Measurements from ENCODE around the gene CLEC1B.

The CLEC1B gene

DNA sequence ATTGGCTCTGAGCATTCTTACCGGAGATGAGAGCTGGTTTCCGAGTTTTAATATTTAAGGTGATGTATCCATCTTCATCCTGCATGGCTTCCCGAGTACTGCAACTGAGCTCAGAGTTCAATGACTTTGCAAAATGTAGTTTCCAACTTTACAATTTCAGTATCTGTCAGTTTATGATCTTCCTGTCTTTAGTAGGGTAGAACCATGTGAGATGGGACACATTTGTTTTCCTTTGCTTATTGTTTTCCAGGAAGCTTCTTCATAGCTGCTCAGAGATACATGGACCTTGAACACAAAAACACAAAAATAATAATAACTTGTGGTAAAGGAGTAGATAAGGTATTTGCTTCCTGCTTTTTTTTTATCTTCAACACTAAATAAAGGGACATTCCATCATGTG, at the start of gene CLEC1B:
Gene CLEC1B, minus strand, starts transcription at position 106 of the 400 bp plus-strand sequence. Its CDS starts 21 bp downstream, at position 85.
- Histone ChIP-seq H3K9ac (ENCODE audit: low read length) (no peak within 1 kb of the TSS), H3K27me3 (ENCODE audit: low read depth, low read length) (peaks cover 18% of the 10 kb centered on the region), H3K4me1 (ENCODE audit: low read length) (no peaks in the 10 kb centered on the region), H3K36me3 (replicated peaks; ENCODE audit: low read depth, low read length) (no peaks in the 10 kb centered on the region), H3K9me3 (ENCODE audit: insufficient read depth, low read length) (no peaks in the 10 kb centered on the region), H3K79me2 (ENCODE audit: low read length) (no peaks in the 10 kb centered on the region), H3K4me3 (ENCODE audit: low read length) (no peak within 1 kb of the TSS), H3K27ac (ENCODE audit: low read length) (no peak within 1 kb of the TSS), H3K4me2 (ENCODE audit: low read length) (no peak within 1 kb of the TSS), H4K20me1 (ENCODE audit: insufficient read depth, low read length) (no peaks in the 10 kb centered on the region), H2AFZ (ENCODE audit: low read depth, low read length) (no peak within 1 kb of the TSS)
- TF ChIP-seq, protein P1, sequence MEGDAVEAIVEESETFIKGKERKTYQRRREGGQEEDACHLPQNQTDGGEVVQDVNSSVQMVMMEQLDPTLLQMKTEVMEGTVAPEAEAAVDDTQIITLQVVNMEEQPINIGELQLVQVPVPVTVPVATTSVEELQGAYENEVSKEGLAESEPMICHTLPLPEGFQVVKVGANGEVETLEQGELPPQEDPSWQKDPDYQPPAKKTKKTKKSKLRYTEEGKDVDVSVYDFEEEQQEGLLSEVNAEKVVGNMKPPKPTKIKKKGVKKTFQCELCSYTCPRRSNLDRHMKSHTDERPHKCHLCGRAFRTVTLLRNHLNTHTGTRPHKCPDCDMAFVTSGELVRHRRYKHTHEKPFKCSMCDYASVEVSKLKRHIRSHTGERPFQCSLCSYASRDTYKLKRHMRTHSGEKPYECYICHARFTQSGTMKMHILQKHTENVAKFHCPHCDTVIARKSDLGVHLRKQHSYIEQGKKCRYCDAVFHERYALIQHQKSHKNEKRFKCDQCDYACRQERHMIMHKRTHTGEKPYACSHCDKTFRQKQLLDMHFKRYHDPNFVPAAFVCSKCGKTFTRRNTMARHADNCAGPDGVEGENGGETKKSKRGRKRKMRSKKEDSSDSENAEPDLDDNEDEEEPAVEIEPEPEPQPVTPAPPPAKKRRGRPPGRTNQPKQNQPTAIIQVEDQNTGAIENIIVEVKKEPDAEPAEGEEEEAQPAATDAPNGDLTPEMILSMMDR (IDR thresholded peaks at IDR 0.05; ENCODE audit: low read depth, low read length), result no peak
- TF ChIP-seq EZH2phosphoT487 (IDR thresholded peaks at IDR 0.05; ENCODE audit: low read depth), result no peak

DNA sequence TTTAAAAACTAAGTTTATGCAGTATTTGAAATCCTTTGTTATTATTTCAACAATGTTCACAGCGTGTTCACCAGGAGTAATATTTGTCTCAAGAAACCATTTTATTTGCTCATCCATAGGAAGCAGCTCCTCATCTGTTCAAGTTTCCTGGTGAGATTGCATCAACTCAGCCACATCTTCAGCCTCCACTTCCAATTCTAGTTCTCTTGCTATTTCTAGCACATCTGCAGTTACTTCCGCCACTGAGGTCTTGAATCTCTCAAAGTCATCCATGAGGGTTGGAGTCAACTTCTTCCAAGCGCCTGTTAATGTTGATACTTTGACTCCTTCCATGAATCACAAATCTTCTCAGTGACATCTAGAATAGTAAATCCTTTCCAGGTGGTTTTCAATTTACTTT, 49.6 kb upstream of the CLEC1B start:
- Histone ChIP-seq H4K20me1 (ENCODE audit: insufficient read depth, low read length) (no peaks in the 10 kb centered on the region), H2AFZ (ENCODE audit: low read depth, low read length) (no peak overlapping the region), H3K27ac (ENCODE audit: low read length) (no peak overlapping the region), H3K79me2 (ENCODE audit: low read length) (no peaks in the 10 kb centered on the region), H3K4me1 (ENCODE audit: low read length) (peaks cover 23% of the 10 kb centered on the region), H3K4me3 (ENCODE audit: low read length) (no peak overlapping the region), H3K27me3 (ENCODE audit: low read depth, low read length) (peaks cover 19% of the 10 kb centered on the region; the same call in 1 of the 2 replicates), H3K36me3 (replicated peaks; ENCODE audit: low read depth, low read length) (no peaks in the 10 kb centered on the region), H3K9me3 (ENCODE audit: insufficient read depth, low read length) (no peaks in the 10 kb centered on the region), H3K9ac (ENCODE audit: low read length) (no peak overlapping the region), H3K4me2 (ENCODE audit: low read length) (no peak overlapping the region)
- no peak for TF ChIP-seq EZH2phosphoT487 (IDR thresholded peaks at IDR 0.05; ENCODE audit: low read depth)
- TF ChIP-seq, protein P1 (IDR thresholded peaks at IDR 0.05; ENCODE audit: low read depth, low read length), result no peak

DNA sequence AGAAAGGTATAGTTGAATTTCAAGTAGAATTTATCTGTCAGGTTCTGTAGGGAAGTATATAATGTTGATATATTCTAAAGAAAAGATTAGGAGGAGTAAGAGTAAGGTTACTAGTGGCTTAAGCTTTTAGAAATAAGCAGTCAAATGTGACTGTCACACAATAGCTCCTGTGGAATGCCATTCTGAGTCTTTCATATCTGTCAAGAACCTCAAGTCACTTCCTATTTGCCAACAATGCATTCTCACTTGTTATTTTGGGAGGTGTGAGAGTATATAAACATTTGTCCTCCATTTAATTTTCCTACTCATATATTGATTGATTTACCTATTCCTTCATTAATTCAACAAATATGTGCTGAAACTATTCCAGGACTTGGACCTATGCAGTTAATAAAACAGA, 43.2 kb upstream of the CLEC1B start:
- Histone ChIP-seq H3K9me3 (ENCODE audit: insufficient read depth, low read length) (no peaks in the 10 kb centered on the region), H4K20me1 (ENCODE audit: insufficient read depth, low read length) (no peaks in the 10 kb centered on the region), H3K9ac (ENCODE audit: low read length) (no peak overlapping the region), H2AFZ (ENCODE audit: low read depth, low read length) (no peak overlapping the region), H3K36me3 (replicated peaks; ENCODE audit: low read depth, low read length) (no peaks in the 10 kb centered on the region), H3K27ac (ENCODE audit: low read length) (no peak overlapping the region), H3K4me2 (ENCODE audit: low read length) (no peak overlapping the region), H3K79me2 (ENCODE audit: low read length) (no peaks in the 10 kb centered on the region), H3K4me3 (ENCODE audit: low read length) (no peak overlapping the region), H3K4me1 (ENCODE audit: low read length) (peaks cover 4% of the 10 kb centered on the region; the same call in 1 of the 2 replicates), H3K27me3 (ENCODE audit: low read depth, low read length) (peaks cover 46% of the 10 kb centered on the region)
- TF ChIP-seq, protein P1 (IDR thresholded peaks at IDR 0.05; ENCODE audit: low read depth, low read length), result no peak
- no peak for TF ChIP-seq EZH2phosphoT487 (IDR thresholded peaks at IDR 0.05; ENCODE audit: low read depth)

DNA sequence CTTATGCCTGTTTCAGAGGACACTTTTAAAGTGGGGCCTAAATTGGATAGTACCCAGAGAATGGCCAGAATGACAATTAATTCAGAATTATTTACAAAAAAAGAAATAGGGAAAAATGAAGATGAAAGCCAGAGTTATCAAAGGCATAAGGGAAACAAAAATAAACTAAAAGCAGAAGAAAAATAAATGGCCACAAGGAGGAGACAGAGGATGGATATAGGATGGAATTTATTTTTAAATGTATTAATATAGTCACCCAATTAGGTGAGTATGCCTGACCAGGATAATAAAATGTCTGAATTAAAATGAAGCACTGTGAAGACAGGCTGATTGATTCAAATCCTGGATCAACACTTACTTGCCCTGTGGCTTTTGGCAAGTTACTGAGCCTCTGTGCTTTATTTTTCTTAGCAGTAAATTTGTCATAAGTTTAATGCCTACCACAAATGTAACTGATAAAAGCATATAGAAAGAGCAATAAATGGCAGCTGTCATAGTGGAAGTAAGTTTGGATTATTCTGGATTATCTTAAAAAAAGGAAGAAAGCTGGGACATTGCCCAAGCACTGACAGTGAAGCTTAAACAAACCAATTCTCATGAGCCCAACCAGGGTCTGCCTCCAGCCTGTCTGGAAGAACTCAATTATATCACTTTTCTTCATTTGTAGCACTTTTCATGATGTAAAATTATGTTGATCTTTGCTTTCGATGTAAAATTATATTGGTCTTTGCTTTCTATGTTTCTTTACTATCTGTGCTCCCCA, 35.0 kb upstream of the CLEC1B start:
- H3K27ac ChIP-seq (ENCODE audit: low read length), result no peak overlapping the region
- TF ChIP-seq, protein P1 (IDR thresholded peaks at IDR 0.05; ENCODE audit: low read depth, low read length), result peak; percentile 77
- no peak for TF ChIP-seq EZH2phosphoT487 (IDR thresholded peaks at IDR 0.05; ENCODE audit: low read depth)
- no peaks in the 10 kb centered on the region for H3K4me1 ChIP-seq (ENCODE audit: low read length)
- H3K9ac ChIP-seq (ENCODE audit: low read length), result no peak overlapping the region
- H3K9me3 ChIP-seq (ENCODE audit: insufficient read depth, low read length), result no peaks in the 10 kb centered on the region
- H3K36me3 ChIP-seq (replicated peaks; ENCODE audit: low read depth, low read length), result no peaks in the 10 kb centered on the region
- no peak overlapping the region for H2AFZ ChIP-seq (ENCODE audit: low read depth, low read length)
- peaks cover 30% of the 10 kb centered on the region for H3K27me3 ChIP-seq (ENCODE audit: low read depth, low read length)
- no peaks in the 10 kb centered on the region for H3K79me2 ChIP-seq (ENCODE audit: low read length)
- H3K4me2 ChIP-seq (ENCODE audit: low read length), result no peak overlapping the region
- no peaks in the 10 kb centered on the region for H4K20me1 ChIP-seq (ENCODE audit: insufficient read depth, low read length)
- no peak overlapping the region for H3K4me3 ChIP-seq (ENCODE audit: low read length)
